Posterior vena cava (tissue), 2 donors: ENCODE results near the gene MAP2K2. TPM values are rescaled to one million over a fixed set of nuclear protein-coding genes. Genes with fewer than 3 reads are reported as not detected.
A peak's percentile ranks its signal among the peaks of the same experiment; 100 is the strongest.
"Not testable (repeated sequence)": the region's sequence is repeated elsewhere in the genome, so short reads cannot be mapped to it uniquely, and the experiment has no call there.

ENCODE experiments used
- DNase-seq: peaks from one replicate; pipeline ENCODE4 v3.0.0-alpha.2; 2020; ENCODE audit warnings: low spot score
- intact Hi-C, 2 donors: fragments of 100-400 bp; cut with DNase I; formaldehyde crosslinking; loops; one replicate each; pipeline versions ENCODE4 v1.14.1 to v1.14.2; 2022 to 2023
- long read RNA-seq, 2 donors: library from polyadenylated mRNA; unstranded; transcript quantifications; one replicate each; pipeline ENCODE4 v2.0.0, GENCODE V29; 2020 to 2021
- total RNA-seq, 2 donors: library from RNA; stranded (reverse); fragmentation: NEBNext Ultra II Directional; extraction: Animal tissue kit (Norgen Biotek cat#: 25700); gene quantifications; one replicate each; pipeline ENCODE4 v1.2.1, GENCODE V29; 2021
- donor health status: DM: yes; HTN: yes; CAD: no.
- donor health status: DM: yes; HTN: yes; CAD: no.

The MAP2K2 gene
- 10 to 100 TPM; 82.8 to 88.4 TPM for total RNA-seq
- long read RNA-seq, donor 1, transcript MAP2K2-201 (11 exons, 1,734 nt) = major isoform, 61 of 83 reads
- long read RNA-seq, donor 1, partial matches to known transcripts = 13 of 83 reads
- long read RNA-seq, donor 1, other reads (novel, unspliced or antisense) = 7 of 83 reads
- long read RNA-seq, donor 2, partial matches to known transcripts = 33 of 41 reads
- long read RNA-seq, donor 2, other reads (novel, unspliced or antisense) = 3 of 41 reads

GRCh38 chr19:4123615-4124568, at the start of gene MAP2K2:
Gene MAP2K2, minus strand, starts transcription at chr19:4124122. Its CDS starts 247 bp downstream, at chr19:4123875.
- peak; percentile 99 for DNase-seq
- intact Hi-C loops = no loop called here

DNA sequence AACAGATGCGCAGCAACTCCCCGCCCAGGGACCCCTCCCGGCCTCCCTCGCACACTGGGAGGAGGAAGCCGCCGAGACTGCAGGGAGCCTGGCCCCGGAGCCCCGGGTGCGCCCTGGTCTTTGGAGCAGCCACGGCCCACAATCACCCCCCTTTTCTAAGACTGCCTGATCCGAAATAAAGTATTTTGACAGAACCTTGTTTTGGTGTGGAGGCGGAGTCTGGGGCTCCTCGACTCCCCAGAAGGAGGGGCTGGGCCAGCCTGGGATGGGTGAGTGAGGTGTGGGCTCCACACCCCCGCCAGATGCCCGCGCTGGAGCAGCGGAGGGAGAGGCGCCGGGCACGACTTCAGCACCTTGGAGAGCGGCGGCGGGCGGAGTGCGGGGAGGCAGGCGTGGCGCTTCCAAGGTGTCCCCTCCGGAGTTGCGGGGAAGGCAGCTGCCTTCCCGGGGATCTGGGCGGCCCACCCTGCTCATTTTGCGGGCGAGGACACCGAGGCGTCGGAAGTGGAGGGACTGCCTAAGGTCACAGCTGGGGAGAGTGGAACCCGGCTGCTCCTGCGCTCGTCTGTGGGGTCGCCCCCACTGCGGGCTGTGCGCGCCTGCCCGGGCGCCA, 49.0 kb upstream of the MAP2K2 start:
- DNase-seq = peak; percentile 91
- intact Hi-C loops = no loop called here

- DNase-seq = no peak
- intact Hi-C loops = no loop called here
These were observed 47.8 kb upstream of the MAP2K2 start for GRCh38 chr19:4171676-4172075.

DNA sequence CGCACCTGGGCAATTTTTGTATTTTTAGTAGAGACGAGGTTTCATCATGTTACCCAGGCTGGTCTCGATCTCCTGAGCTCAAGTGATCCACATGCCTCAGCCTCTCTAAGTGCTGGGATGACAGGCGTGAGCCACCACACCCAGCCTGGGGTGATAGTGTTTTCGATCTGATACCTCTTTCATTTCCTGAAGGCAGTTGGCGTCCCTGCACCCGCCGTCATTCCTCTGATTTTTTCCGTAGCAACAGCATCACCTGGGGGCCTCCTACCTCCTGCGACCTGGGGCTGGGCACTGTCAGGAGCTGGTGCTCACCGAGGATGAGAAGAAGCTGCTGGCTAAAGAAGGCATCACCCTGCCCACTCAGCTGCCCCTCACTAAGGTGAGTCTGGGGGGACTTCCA, 40.3 kb upstream of the MAP2K2 start:
- intact Hi-C loops = no loop called here
- no peak for DNase-seq

DNA sequence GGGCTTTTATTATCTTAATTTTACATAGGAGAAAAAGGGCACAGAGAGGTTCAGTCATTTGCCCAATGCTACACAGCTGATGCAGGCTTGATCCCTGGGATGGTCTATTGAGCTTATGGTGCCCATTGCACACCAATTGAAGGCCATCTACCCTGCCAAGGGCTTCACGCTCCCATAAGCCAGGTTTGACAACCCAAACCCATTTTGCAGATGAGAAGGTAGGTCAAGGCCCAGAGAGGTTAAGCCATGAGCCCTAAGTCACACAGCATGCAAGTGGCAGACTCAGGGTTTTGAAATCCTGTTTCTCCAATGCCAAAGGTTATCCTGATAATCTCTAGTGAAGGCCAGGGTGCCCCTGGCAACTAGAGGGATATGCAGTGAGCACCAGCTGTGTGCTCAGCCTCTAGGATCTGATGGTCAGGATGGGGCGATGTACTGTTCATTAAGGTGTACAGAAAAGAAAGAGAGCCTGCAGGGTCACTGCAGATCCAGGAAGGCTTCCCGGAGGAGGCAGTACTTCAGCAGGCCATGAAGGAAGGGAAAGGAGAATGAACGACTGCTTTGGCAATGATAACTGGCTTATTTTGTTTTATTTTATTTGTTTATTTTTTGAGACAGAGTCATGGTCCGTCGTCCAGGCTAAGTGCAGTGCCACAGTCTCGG, 37.6 kb upstream of the MAP2K2 start:
- intact Hi-C loops = no loop called here
- DNase-seq = no peak

DNA sequence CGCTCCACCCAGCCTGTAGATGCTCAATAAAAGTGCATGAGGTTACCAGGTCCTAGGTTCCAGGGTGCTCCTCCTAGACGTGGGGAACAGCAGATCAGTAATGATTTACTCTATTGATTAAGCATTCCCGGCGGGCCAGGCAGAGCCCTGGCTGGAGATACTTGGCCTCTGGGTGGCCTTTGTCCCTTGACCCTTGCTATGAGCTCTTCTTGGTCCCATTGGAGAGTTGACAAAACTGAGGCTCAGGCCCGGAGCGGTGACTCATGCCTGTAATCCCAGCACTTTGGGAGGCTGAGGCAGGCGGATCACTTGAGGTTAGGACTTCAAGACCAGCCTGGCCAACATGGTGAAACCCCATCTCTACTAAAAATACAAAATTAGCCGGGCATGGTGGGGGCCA, 34.0 kb upstream of the MAP2K2 start:
- DNase-seq, intact Hi-C loops: not testable (repeated sequence)

DNA sequence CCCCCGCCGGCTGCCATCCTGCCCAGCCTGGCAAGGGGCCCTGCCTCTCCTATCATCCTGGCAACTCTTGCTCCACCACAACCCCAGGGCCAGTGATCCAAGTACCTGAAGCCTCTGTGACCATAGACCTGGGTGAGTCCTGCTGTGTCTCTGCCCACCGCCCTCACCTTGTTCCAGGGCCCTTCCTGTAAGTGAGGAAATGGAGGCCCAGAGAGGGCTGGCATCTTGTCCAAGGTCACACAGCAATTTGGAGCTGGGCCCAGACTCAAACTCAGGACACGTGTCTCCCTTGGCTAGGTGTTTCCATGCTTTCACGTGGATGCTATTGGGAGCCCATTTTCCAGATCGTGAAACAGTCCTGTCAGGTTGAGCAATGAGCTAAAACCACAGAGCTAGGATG, 33.2 kb upstream of the MAP2K2 start:
- no peak for DNase-seq
- intact Hi-C loops = no loop called here

- intact Hi-C loops = no loop called here
- DNase-seq = no peak
These were observed 30.8 kb upstream of the MAP2K2 start for GRCh38 chr19:4154571-4155312.

DNA sequence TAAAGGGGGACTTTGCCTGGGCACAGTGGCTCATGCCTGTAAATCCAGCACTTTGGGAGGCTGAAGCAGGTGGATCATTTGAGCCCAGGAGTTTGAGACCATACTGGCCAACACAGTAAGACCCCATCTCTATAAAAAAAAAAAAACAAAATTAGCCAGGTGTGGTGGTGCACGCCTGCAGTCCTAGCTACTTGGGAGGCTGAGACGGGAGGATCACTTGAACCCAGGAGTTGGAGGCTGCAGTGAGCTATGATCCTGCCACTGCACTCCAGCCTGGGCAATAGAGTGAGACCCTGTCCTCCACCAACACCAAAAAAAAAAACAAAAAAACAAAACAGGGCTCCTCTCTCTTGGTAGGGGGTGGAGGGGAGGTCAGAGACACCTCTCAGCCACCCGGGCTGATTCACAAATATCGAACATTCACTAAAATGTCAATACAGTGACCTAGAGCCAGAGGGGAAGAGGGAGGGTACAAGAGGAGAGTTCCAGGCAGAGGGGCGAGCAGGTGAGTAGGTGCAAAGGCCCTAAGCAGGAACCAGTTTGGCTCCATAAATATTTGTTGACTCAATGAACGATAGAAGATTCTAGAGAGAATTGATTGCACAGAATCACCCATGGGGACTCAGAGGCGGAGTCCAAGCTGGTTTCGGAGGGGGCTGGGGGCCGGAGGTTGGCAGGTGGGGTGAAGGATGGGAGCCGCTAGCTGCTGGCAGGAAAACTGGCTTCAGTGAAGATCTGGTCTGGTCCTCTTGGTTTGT, 28.5 kb upstream of the MAP2K2 start:
- no peak for DNase-seq
- intact Hi-C loops = no loop called here

GRCh38 chr19:4151623-4152022, 27.7 kb upstream of the MAP2K2 start:
- DNase-seq = no peak
- intact Hi-C loops = no loop called here

DNA sequence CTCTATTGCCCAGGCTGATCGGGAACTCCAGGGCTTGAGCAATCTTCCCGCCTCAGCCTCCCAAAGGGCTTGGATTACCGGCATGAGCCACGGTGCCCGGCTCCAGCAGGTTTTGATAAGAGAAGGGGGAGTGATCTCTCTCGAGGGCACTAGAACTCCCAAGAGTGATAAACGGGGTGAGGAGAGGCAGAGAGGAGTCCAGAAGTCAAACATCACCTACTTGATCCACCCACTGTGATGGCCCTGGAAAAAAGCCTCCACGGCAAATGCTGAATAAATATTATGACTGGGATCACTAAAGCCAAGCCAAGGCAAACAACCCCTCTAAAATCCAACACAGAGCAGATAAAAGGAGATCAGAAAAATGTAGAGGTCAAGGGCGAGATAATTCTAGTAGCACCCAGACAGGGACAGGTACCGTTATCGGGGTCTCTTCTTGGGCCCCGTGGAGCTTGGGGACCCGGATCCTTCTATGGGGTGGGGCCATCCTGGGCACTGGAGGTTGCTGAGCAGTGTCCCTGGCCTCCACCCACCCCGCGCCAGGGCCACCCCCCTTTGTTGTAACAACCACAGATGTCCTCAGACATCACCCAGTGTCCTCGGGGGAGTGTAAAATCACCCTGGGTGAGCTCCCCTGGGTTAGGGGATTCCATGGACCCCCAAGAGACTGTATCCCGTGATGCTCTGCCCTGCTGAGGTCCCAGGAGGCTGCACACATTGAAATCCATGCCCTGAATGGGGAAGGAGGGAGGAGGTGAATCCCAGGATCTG, 25.8 kb upstream of the MAP2K2 start:
- no peak for DNase-seq
- intact Hi-C loops = no loop called here

DNA sequence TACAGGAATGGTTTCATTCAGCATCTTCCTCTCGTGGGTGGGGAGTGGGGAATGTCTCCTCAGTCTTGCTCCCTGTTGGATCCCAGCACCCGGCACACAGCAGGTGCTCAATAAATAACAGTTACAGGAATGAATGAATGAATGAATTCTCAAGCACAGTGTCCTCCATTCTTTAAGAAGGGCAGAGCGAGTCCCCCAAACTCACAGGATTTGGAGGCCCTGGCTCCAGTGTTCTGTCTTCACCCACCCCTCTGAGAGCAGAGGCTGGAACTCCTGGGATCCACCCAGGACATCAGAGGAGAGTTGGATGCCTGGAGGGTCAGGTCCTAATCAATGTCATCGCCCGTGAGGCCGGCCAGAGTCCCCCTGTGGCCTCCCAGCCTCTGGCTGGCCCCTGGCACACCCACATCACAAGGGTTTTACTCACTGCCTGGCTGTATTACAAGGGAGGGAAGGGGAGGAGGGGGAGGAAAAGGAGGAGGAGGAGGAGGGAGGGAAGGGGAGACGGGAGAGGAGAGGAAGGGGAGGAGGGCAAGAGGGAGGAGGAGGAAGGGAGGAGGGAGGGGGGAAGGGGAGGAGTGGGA, 20.8 kb upstream of the MAP2K2 start:
- DNase-seq = no peak

GRCh38 chr19:4142916-4143315, 19.0 kb upstream of the MAP2K2 start:
- intact Hi-C loops = loop anchor here in 1 of 2 donors (5.0 kb wide), 1 partner anchor 59 kb away; no protein-coding TSS in a partner anchor
- DNase-seq = not testable (repeated sequence)

More for the DNA sequence above, 20.8 kb upstream of the MAP2K2 start:
- intact Hi-C loops = loop anchor here in 1 of 2 donors (5.0 kb wide), 1 partner anchor 58 kb away; no protein-coding TSS in a partner anchor

DNA sequence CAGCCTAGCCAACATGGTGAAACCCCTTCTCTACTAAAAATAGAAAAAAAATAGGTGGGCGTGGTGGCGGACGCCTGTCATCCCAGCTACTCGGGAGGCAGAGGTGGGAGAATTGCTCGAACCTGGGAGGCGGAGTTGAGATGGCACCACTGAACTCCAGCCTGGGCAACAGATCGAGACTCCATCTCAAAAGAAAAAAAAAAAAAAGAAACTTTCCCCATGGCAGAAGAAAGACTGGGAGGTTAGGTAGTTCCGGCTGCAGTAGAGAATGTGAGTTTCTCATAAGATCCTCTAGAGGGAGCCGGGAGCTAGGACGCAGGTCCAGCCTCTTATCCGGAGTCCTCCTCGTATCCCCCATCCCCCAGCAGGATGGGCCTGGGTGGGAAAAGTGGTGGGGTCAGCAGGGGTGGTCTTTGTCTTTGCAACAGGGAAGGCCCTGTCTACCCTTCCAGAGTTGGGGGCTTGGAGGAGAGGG, 16.4 kb upstream of the MAP2K2 start:
- no peak for DNase-seq
- intact Hi-C loops = loop anchor here in 1 of 2 donors (5.0 kb wide), 1 partner anchor 62 kb away; no protein-coding TSS in a partner anchor

DNA sequence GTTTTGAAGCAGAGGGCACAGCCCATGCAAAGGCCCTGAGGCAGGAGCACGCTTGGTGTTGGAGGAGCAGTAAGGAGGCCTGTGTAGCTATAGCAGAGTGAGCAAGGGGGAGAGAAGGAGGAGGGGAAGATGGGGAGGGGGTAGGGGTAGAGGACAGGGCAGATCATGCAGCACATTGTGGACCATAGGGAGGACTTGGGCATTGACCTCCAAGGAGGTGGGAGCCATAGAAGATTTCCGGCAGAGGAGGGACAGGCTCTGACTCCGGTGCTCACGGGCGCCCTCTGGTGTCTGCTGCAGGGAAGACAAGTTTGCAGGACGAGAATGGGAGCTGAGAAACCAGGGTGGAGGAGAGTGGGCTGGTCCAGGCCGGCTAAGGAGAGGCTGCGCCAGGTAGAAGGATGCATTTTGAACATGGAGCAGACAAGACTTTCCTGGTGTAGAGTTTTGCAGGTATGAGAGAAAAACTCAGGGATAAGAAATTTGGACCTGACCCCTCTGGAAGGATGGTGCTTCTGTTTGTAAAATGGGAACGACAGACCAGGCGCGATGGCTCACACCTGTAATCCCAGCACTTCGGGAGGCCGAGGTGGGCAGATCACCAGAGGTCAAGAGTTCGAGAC, 15.8 kb upstream of the MAP2K2 start:
- intact Hi-C loops = loop anchor here in 1 of 2 donors (5.0 kb wide), 1 partner anchor 63 kb away; no protein-coding TSS in a partner anchor
- DNase-seq = peak; percentile 93

GRCh38 chr19:4138445-4138844, 14.5 kb upstream of the MAP2K2 start:
- DNase-seq = no peak
- intact Hi-C loops = no loop called here
